Lower lobe of right lung (tissue), 2 donors: ENCODE results near the gene ANAPC15. TPM values are rescaled to one million over a fixed set of nuclear protein-coding genes. Genes with fewer than 3 reads are reported as not detected.
"Not testable (repeated sequence)": the region's sequence is repeated elsewhere in the genome, so short reads cannot be mapped to it uniquely, and the experiment has no call there.

Experiments used
- ATAC-seq, 2 donors: fragments of 200-7000 bp; cut with Tn5 transposase; one replicate each; pipeline ENCODE4 v1.9.1; 2020 to 2022; ENCODE audit warnings: mild to moderate bottlenecking in 2 of 2, moderate library complexity in 2 of 2
- DNase-seq: peaks from one replicate; pipeline ENCODE4 v3.0.0-alpha.2; 2020
- H3K27ac ChIP-seq: fragments of 200-600 bp; one replicate; pipeline ENCODE4 v1.8.0; 2022
- H3K27me3 ChIP-seq: fragments of 200-600 bp; one replicate; pipeline ENCODE4 v1.8.0; 2022; ENCODE audit warnings: low read depth
- H3K36me3 ChIP-seq: fragments of 200-600 bp; one replicate; pipeline ENCODE4 v1.8.0; 2022; ENCODE audit warnings: mild to moderate bottlenecking
- H3K4me1 ChIP-seq: fragments of 200-600 bp; one replicate; pipeline ENCODE4 v1.8.0; 2022
- H3K4me3 ChIP-seq: fragments of 200-600 bp; one replicate; pipeline ENCODE4 v1.8.0; 2022; ENCODE audit warnings: mild to moderate bottlenecking
- H3K9me3 ChIP-seq: fragments of 200-600 bp; one replicate; pipeline ENCODE4 v1.8.0; 2022
- CTCF ChIP-seq: fragments of 200-600 bp; IDR thresholded peaks from one replicate; pipeline ENCODE4 v1.8.0; 2022; ENCODE audit warnings: antibody characterized with exemption, mild to moderate bottlenecking
- intact Hi-C: fragments of 100-400 bp; cut with DNase I; formaldehyde crosslinking; loops from one replicate; pipeline ENCODE4 v1.11.0; 2022
- long read RNA-seq: library from polyadenylated mRNA; unstranded; transcript quantifications from one replicate; pipeline ENCODE4 v2.0.0, GENCODE V29; 2021
- total RNA-seq: library from RNA; stranded (reverse); fragmentation: NEBNext Ultra II Directional; extraction: Animal tissue kit (Norgen Biotek cat#: 25700); gene quantifications from one replicate; pipeline ENCODE4 v1.2.1, GENCODE V29; 2021
- donor health status: DM: no; HTN: yes; CAD: no; lungs with severe emphysema.

The ANAPC15 gene
- 22.7 TPM for total RNA-seq
- long read RNA-seq, transcript ANAPC15-201 (6 exons, 886 nt) = major isoform, 13 of 32 reads
- long read RNA-seq, partial matches to known transcripts = 1 of 32 reads
- long read RNA-seq, other reads (novel, unspliced or antisense) = 5 of 32 reads

GRCh38 chr11:72112143-72112977, at the start of gene ANAPC15:
ANAPC15 (minus strand) TSS chr11:72112695; CDS start chr11:72111276, 1,419 bp downstream.
- TF ChIP-seq CTCF = no peak
- intact Hi-C loops = no loop called here
- Histone ChIP-seq H3K36me3 (peaks cover 24% of the 10 kb centered on the region), H3K27ac (peak within 1 kb of the TSS; percentile 97), H3K9me3 (no peaks in the 10 kb centered on the region), H3K4me1 (peaks cover 15% of the 10 kb centered on the region), H3K27me3 (no peaks in the 10 kb centered on the region), H3K4me3 (peak within 1 kb of the TSS; percentile 65)
- ATAC-seq = peak; percentile 96 to 97
- peak; percentile 99 for DNase-seq

- intact Hi-C loops = no loop called here
- Histone ChIP-seq H3K27ac (no peak overlapping the region), H3K4me1 (no peaks in the 10 kb centered on the region), H3K27me3 (no peaks in the 10 kb centered on the region), H3K36me3 (no peaks in the 10 kb centered on the region), H3K4me3 (no peak overlapping the region), H3K9me3 (no peaks in the 10 kb centered on the region)
- ATAC-seq (no peak), DNase-seq (no peak)
- no peak for TF ChIP-seq CTCF
Measured at GRCh38 chr11:72160319-72160718, 47.8 kb upstream of the ANAPC15 start.

GRCh38 chr11:72157131-72157530, 44.6 kb upstream of the ANAPC15 start:
- Histone ChIP-seq H3K27me3 (no peaks in the 10 kb centered on the region), H3K27ac (no peak overlapping the region), H3K4me1 (no peaks in the 10 kb centered on the region), H3K36me3 (no peaks in the 10 kb centered on the region), H3K9me3 (no peaks in the 10 kb centered on the region), H3K4me3 (no peak overlapping the region)
- no peak for DNase-seq
- TF ChIP-seq CTCF = no peak
- no peak for ATAC-seq
- intact Hi-C loops = no loop called here

GRCh38 chr11:72155751-72156150, 43.3 kb upstream of the ANAPC15 start:
- H3K4me1 ChIP-seq = no peaks in the 10 kb centered on the region
- no peak for DNase-seq
- no peaks in the 10 kb centered on the region for H3K27me3 ChIP-seq
- no peaks in the 10 kb centered on the region for H3K9me3 ChIP-seq
- H3K27ac ChIP-seq = no peak overlapping the region
- ATAC-seq = no peak
- no peak overlapping the region for H3K4me3 ChIP-seq
- no peak for TF ChIP-seq CTCF
- no peaks in the 10 kb centered on the region for H3K36me3 ChIP-seq
- intact Hi-C loops = no loop called here

GRCh38 chr11:72154816-72155215, 42.3 kb upstream of the ANAPC15 start:
- H3K4me1 ChIP-seq = no peaks in the 10 kb centered on the region
- no peaks in the 10 kb centered on the region for H3K36me3 ChIP-seq
- ATAC-seq (no peak), DNase-seq (no peak)
- no peak overlapping the region for H3K27ac ChIP-seq
- intact Hi-C loops = no loop called here
- H3K4me3 ChIP-seq = no peak overlapping the region
- no peaks in the 10 kb centered on the region for H3K27me3 ChIP-seq
- no peaks in the 10 kb centered on the region for H3K9me3 ChIP-seq
- no peak for TF ChIP-seq CTCF

- H3K27ac ChIP-seq, H3K4me1 ChIP-seq, H3K9me3 ChIP-seq, H3K36me3 ChIP-seq, H3K27me3 ChIP-seq, ATAC-seq, intact Hi-C loops, DNase-seq, H3K4me3 ChIP-seq: not testable (repeated sequence)
Measured at GRCh38 chr11:72153874-72154273, 41.4 kb upstream of the ANAPC15 start.
